Gastrocnemius medialis (tissue), 4 donors: ENCODE data around the gene ZNF660.

Experiments used
- POLR2A ChIP-seq, 2 donors: fragments of 450-650 bp; IDR thresholded peaks; one replicate each; pipeline ENCODE4 v1.6.1; 2017; ENCODE audit warnings: antibody characterized with exemption in 2 of 2, mild to moderate bottlenecking in 2 of 2, moderate library complexity in 2 of 2
- TF ChIP-seq, protein P1 (sequence below), 5 experiments: fragments of 450-650 bp in 3 of 5; fragments of 200-600 bp in 2 of 5; sonication (generic) in 2 of 5; IDR thresholded peaks in 4 of 5; conservative IDR thresholded peaks in 1 of 5; 1 replicate in 4 of 5; 2 replicates in 1 of 5; pipeline ENCODE4 v1.5.1; 2016 to 2019; ENCODE audit warnings: antibody characterized with exemption in 5 of 5, mild to moderate bottlenecking in 3 of 5, moderate library complexity in 3 of 5

DNA sequence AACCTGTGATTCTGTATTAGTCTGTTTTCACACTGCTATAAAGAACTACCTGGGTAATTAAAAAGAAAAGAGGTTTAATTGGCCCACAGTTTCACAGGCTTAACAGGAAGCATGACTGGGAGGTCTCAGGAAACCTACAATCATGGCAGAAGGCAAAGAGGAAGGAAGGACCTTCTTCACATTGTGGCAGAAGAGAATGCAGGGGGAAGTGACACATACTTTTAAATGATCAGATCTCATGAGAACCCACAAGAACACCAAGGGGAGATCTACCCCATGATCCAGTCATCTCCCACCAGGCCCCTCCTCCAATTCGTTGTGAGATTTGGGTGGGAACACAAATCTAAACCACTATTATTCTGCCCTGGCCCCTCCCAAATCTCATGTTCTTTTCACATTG, 23.7 kb upstream of the ZNF660 start:
- TF ChIP-seq, protein P1, sequence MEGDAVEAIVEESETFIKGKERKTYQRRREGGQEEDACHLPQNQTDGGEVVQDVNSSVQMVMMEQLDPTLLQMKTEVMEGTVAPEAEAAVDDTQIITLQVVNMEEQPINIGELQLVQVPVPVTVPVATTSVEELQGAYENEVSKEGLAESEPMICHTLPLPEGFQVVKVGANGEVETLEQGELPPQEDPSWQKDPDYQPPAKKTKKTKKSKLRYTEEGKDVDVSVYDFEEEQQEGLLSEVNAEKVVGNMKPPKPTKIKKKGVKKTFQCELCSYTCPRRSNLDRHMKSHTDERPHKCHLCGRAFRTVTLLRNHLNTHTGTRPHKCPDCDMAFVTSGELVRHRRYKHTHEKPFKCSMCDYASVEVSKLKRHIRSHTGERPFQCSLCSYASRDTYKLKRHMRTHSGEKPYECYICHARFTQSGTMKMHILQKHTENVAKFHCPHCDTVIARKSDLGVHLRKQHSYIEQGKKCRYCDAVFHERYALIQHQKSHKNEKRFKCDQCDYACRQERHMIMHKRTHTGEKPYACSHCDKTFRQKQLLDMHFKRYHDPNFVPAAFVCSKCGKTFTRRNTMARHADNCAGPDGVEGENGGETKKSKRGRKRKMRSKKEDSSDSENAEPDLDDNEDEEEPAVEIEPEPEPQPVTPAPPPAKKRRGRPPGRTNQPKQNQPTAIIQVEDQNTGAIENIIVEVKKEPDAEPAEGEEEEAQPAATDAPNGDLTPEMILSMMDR (IDR thresholded peaks at IDR 0.05 in 4 of 5, conservative IDR thresholded peaks at IDR 0.05 in 1 of 5), result no peak
- no peak for TF ChIP-seq POLR2A (IDR thresholded peaks at IDR 0.05)
